ENCODE data around the gene DUSP5.

- TF ChIP-seq EZH2 (IDR thresholded peaks at IDR 0.05; ENCODE audit: low read depth) (no peak), CTCF (conservative IDR thresholded peaks at IDR 0.05) (no peak)
These were observed 13.0 kb downstream of the DUSP5 start for GRCh38 chr10:110510730-110511129.

All from PC-9 (cell line).